HEK293 (cell line): Measurements from ENCODE around the gene EPO.

ENCODE experiments used
- CTCF ChIA-PET: fragments of 350-600 bp; formaldehyde crosslinking; extraction: SDS; loops from one replicate; lab custom pipeline; 2021; ENCODE audit warnings: antibody characterized with exemption; lab: Yijun Ruan, JAX
- POLR2A ChIA-PET: fragments of 300-600 bp; formaldehyde crosslinking; extraction: SDS; loops from one replicate; lab custom pipeline; 2020; ENCODE audit warnings: antibody characterized with exemption, inconsistent platforms; lab: Yijun Ruan, JAX
- H3K27ac ChIP-seq: fragments of 200-500 bp; sonication (Bioruptor generic); 2 replicates; pipeline ENCODE4 v1.5.1; 2014; ENCODE audit warnings: low read depth, low read length, control low read depth, inconsistent platforms; ENCODE audit errors: extremely low read depth
- H3K36me3 ChIP-seq, 2 experiments: fragments of 200-500 bp in 1 of 2; sonication (Bioruptor generic) in 1 of 2; 1 replicate in 1 of 2; 2 replicates in 1 of 2; pipeline ENCODE4 v1.5.1; 2014 to 2017; ENCODE audit warnings: inconsistent platforms in 2 of 2, low read length in 2 of 2; ENCODE audit not compliant: control insufficient read depth in 2 of 2, insufficient read depth in 1 of 2
- H3K4me1 ChIP-seq: fragments of 200-500 bp; sonication (Bioruptor generic); 2 replicates; pipeline ENCODE4 v1.5.1; 2014; ENCODE audit warnings: mild to moderate bottlenecking, low read length, inconsistent platforms; ENCODE audit not compliant: control insufficient read depth, insufficient read depth
- H3K4me3 ChIP-seq: 2 replicates; pipeline ENCODE4 v1.5.1; 2011; ENCODE audit warnings: low read depth, mild to moderate bottlenecking, control low read depth, low read length, moderate library complexity
- H3K9me3 ChIP-seq: fragments of 200-500 bp; sonication (Bioruptor generic); 2 replicates; pipeline ENCODE4 v1.5.1; 2014; ENCODE audit warnings: low read depth, low read length, inconsistent platforms; ENCODE audit not compliant: control insufficient read depth, insufficient read depth
- GLI2 ChIP-seq: fragments of 450-650 bp; formaldehyde crosslinking; IDR thresholded peaks from 2 replicates; pipeline ENCODE4; 2017; ENCODE audit warnings: missing biosample characterization, missing genetic modification characterization, low read depth, borderline replicate concordance
- PRDM1 ChIP-seq: fragments of 450-650 bp; formaldehyde crosslinking; IDR thresholded peaks from 2 replicates; pipeline ENCODE4; 2016; ENCODE audit warnings: missing biosample characterization, missing genetic modification characterization
- SCRT2 ChIP-seq: fragments of 450-650 bp; formaldehyde crosslinking; IDR thresholded peaks from 2 replicates; pipeline ENCODE4 v1.5.1; 2016; ENCODE audit warnings: missing biosample characterization, missing genetic modification characterization
- ZFP37 ChIP-seq: fragments of 450-650 bp; formaldehyde crosslinking; IDR thresholded peaks from 2 replicates; pipeline ENCODE4 v1.5.1; 2016; ENCODE audit warnings: missing biosample characterization, missing genetic modification characterization
- ZNF211 ChIP-seq: fragments of 450-650 bp; formaldehyde crosslinking; IDR thresholded peaks from 2 replicates; pipeline ENCODE4 v1.5.1; 2016; ENCODE audit warnings: low read depth, missing biosample characterization, missing genetic modification characterization
- ZNF350 ChIP-seq: fragments of 450-650 bp; formaldehyde crosslinking; IDR thresholded peaks from 2 replicates; pipeline ENCODE4 v1.5.0; 2017; ENCODE audit warnings: missing biosample characterization, mild to moderate bottlenecking, missing genetic modification characterization
- ZNF366 ChIP-seq: fragments of 450-650 bp; formaldehyde crosslinking; conservative IDR thresholded peaks from 2 replicates; pipeline ENCODE4 v1.5.1; 2016; ENCODE audit warnings: missing biosample characterization, missing genetic modification characterization
- ZNF391 ChIP-seq: fragments of 450-650 bp; formaldehyde crosslinking; IDR thresholded peaks from 2 replicates; pipeline ENCODE4 v1.5.1; 2016; ENCODE audit warnings: low read depth, missing biosample characterization, missing genetic modification characterization, borderline replicate concordance
- ZNF473 ChIP-seq: fragments of 450-650 bp; formaldehyde crosslinking; IDR thresholded peaks from 2 replicates; pipeline ENCODE4 v1.5.1; 2017; ENCODE audit warnings: missing biosample characterization, missing genetic modification characterization
- ZNF600 ChIP-seq: fragments of 450-650 bp; formaldehyde crosslinking; IDR thresholded peaks from 2 replicates; pipeline ENCODE4 v1.5.1; 2016; ENCODE audit warnings: missing biosample characterization, missing genetic modification characterization
- ZNF747 ChIP-seq: fragments of 450-650 bp; formaldehyde crosslinking; IDR thresholded peaks from 2 replicates; pipeline ENCODE4 v1.5.1; 2016; ENCODE audit warnings: missing biosample characterization, missing genetic modification characterization
- TF ChIP-seq, protein P1 (sequence below): fragments of 450-650 bp; formaldehyde crosslinking; IDR thresholded peaks from 2 replicates; pipeline ENCODE4 v1.5.1; 2016; ENCODE audit warnings: missing biosample characterization, missing genetic modification characterization
- TF ChIP-seq, protein P2 (sequence below): fragments of 450-650 bp; formaldehyde crosslinking; IDR thresholded peaks from 2 replicates; pipeline ENCODE4 v1.5.0; 2017; ENCODE audit warnings: missing biosample characterization, missing genetic modification characterization, borderline replicate concordance

The EPO gene

DNA sequence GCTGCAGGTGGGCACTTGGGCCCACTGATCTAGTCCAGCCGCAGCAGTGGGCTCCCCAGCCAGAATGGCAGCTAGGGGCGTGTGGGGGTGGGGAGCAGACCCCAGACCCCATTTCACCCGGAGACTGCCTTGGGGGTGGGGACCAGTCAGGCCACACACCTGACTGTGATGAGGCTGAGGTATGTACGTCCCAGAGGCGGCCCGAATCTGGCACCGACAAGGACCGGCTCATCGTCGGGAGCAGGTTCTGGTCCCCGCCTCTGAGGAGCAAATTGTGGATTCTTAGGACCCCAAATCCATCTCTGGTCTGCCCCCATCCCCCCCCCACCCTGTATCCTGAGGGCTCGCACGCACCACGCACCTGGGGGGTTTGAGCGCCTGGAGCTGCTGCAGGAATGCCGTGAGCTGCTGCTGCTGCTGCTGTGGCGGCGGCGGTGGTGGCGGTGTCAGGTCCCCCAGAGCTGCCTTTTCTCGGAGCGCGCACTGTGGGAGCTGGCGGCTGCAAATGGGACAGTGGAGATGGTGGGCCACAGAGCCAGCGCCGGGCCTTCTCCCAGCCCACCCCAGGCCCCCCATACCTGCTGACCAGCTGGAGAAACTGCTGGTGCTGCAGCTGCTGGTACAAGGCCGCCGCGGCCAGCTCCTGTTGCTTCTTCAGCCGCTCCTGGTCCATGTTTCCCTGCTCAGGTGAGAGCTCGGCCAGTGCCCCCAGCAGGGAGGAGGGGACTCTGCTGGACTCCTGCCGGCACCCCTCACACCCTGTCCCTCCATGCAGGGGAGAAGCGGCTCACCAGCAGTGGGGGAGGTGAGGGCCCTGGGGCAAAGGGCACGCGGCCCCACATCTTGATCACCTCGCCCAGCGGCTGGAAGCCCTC is 36.4 kb upstream of the EPO start (continued):
- TF ChIP-seq, protein P1, sequence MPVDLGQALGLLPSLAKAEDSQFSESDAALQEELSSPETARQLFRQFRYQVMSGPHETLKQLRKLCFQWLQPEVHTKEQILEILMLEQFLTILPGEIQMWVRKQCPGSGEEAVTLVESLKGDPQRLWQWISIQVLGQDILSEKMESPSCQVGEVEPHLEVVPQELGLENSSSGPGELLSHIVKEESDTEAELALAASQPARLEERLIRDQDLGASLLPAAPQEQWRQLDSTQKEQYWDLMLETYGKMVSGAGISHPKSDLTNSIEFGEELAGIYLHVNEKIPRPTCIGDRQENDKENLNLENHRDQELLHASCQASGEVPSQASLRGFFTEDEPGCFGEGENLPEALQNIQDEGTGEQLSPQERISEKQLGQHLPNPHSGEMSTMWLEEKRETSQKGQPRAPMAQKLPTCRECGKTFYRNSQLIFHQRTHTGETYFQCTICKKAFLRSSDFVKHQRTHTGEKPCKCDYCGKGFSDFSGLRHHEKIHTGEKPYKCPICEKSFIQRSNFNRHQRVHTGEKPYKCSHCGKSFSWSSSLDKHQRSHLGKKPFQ (tag by site-specific recombination), result no peak
- TF ChIP-seq ZNF350 (tag by site-specific recombination), result no peak
- TF ChIP-seq ZNF473 (tag by site-specific recombination), result no peak
- no peak for TF ChIP-seq GLI2 (tag by site-specific recombination)
- peak; percentile 46 for TF ChIP-seq SCRT2
- TF ChIP-seq ZNF211 (tag by site-specific recombination), result no peak
- TF ChIP-seq, all 188 proteins: peak for 5

DNA sequence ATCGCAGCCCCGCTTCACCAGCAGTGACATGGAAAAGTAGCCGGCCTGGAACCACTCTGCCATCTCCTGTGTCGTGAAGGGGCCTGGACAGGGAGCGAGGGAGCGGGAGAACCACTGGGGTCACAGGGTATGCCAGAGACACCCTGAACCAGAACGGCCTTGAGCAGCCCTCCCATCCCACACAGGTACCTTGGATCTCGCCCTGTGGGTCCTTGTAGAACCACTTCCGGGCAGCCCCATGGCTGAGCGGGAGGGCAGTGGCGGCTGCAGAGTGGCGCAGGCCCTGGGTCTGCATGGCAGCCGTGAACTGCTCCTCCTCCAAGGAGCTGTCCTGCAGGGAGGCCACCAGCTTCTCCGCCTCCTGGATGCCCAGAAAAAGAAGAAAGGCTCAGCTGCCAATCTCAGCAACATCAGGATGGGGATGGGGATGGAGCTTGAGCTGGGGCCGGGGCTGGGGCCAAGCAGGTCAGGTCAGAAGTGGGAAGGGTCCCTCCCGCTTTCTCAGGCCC is 35.7 kb upstream of the EPO start:
- ChIA-PET POLR2A (interaction anchor here (1.2 kb wide), 1 partner anchor 21 kb away, joined by 3 read pairs; the partner anchor contains the start of gene POP7), CTCF (interaction anchor here (0.6 kb wide), 1 partner anchor 216 kb away, joined by 3 read pairs; no protein-coding TSS in a partner anchor)
- H3K36me3 ChIP-seq, result peaks cover 0 to 94% of the 10 kb centered on the region in 2 experiments; a peak in 2 of 3 replicates
- H3K27ac ChIP-seq, result no peak overlapping the region
- H3K4me1 ChIP-seq, result peaks cover 1% of the 10 kb centered on the region; the same call in 1 of the 2 replicates
- peak; percentile 51; the same call in 1 of the 2 replicates for TF ChIP-seq ZNF600
- TF ChIP-seq ZNF747 (tag by site-specific recombination), result no peak
- TF ChIP-seq, protein P2, sequence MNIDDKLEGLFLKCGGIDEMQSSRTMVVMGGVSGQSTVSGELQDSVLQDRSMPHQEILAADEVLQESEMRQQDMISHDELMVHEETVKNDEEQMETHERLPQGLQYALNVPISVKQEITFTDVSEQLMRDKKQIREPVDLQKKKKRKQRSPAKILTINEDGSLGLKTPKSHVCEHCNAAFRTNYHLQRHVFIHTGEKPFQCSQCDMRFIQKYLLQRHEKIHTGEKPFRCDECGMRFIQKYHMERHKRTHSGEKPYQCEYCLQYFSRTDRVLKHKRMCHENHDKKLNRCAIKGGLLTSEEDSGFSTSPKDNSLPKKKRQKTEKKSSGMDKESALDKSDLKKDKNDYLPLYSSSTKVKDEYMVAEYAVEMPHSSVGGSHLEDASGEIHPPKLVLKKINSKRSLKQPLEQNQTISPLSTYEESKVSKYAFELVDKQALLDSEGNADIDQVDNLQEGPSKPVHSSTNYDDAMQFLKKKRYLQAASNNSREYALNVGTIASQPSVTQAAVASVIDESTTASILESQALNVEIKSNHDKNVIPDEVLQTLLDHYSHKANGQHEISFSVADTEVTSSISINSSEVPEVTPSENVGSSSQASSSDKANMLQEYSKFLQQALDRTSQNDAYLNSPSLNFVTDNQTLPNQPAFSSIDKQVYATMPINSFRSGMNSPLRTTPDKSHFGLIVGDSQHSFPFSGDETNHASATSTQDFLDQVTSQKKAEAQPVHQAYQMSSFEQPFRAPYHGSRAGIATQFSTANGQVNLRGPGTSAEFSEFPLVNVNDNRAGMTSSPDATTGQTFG, result no peak
- no peak for TF ChIP-seq ZNF391 (tag by site-specific recombination)
- TF ChIP-seq ZNF366 (tag by site-specific recombination), result no peak
- H3K4me3 ChIP-seq, result no peak overlapping the region
- no peaks in the 10 kb centered on the region for H3K9me3 ChIP-seq

DNA sequence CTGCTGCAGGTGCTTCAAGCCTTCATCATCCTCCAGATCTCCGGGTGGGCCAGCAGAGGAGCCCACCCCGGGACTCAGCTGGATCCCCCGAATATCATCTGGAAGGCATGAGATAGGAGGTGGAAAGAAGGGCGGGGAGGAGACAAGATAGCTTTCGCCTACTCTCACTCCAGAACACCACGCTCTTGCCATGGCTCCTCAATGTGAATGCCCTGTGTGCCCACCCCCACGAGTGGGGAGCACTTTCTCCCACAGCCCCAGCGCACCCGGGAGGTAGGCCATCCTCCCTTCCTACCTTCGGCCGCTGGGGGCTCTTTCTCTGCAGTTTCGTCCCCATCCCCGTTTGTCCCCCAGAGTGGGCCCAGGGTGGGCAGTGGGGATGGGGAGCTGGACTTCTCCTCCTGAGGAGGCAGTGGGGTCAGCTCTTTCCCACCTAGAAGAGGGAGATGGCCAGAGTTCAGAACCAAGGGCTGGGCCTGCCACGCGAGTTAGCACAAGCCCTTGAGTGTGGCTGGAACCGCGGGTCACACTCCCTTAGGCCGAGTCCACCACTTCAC is 35.1 kb upstream of the EPO start:
- no peaks in the 10 kb centered on the region; the same call in 1 of the 2 replicates for H3K4me1 ChIP-seq
- H3K9me3 ChIP-seq, result no peaks in the 10 kb centered on the region
- CTCF ChIA-PET, result no interaction called here
- H3K27ac ChIP-seq, result no peak overlapping the region
- TF ChIP-seq PRDM1 (tag by site-specific recombination) (peak; percentile 53; the same call in 1 of the 2 replicates), ZFP37 (no peak)
- H3K36me3 ChIP-seq, result peaks cover 0 to 91% of the 10 kb centered on the region in 2 experiments; a peak in 2 of 3 replicates
- POLR2A ChIA-PET, result interaction anchor here (1.2 kb wide), 1 partner anchor 21 kb away, joined by 3 read pairs; the partner anchor contains the start of gene POP7
- no peak overlapping the region for H3K4me3 ChIP-seq
